GM19099 (cell line): Measurements from ENCODE around the gene UTRN.

ENCODE experiments used
- POLR2A ChIP-seq: IDR thresholded peaks from 3 replicates; pipeline ENCODE4 v1.6.1; 2011; ENCODE audit warnings: low read depth; ENCODE audit not compliant: insufficient read length; ENCODE audit errors: extremely low read depth

UTRN gene

GRCh38 chr6:144268794-144269349 lies 16.3 kb upstream of the UTRN start:
- TF ChIP-seq POLR2A = no peak

- TF ChIP-seq POLR2A = no peak
These were observed 8.0 kb upstream of the UTRN start for GRCh38 chr6:144277174-144277573.

GRCh38 chr6:144277605-144278227 lies 7.4 kb upstream of the UTRN start:
- no peak for TF ChIP-seq POLR2A

- no peak for TF ChIP-seq POLR2A
These were observed 6.3 kb upstream of the UTRN start for GRCh38 chr6:144278659-144279314.

GRCh38 chr6:144279484-144280150 lies 5.5 kb upstream of the UTRN start:
- TF ChIP-seq POLR2A = no peak

GRCh38 chr6:144283646-144284477 lies 1.3 kb upstream of the UTRN start:
- TF ChIP-seq POLR2A = no peak

- TF ChIP-seq POLR2A = no peak
These were observed 705 bp upstream of the UTRN start for GRCh38 chr6:144284478-144284782.

- TF ChIP-seq POLR2A = no peak
These were observed 338 bp downstream of the UTRN start for GRCh38 chr6:144285548-144285797.

GRCh38 chr6:144285798-144286502 lies 815 bp downstream of the UTRN start:
- peak; percentile 20 for TF ChIP-seq POLR2A

- no peak for TF ChIP-seq POLR2A
These were observed 1.6 kb downstream of the UTRN start for GRCh38 chr6:144286503-144287393.

GRCh38 chr6:144289006-144289405 lies 3.9 kb downstream of the UTRN start:
- no peak for TF ChIP-seq POLR2A

GRCh38 chr6:144292372-144292771 lies 7.2 kb downstream of the UTRN start:
- no peak for TF ChIP-seq POLR2A

GRCh38 chr6:144294016-144294415 lies 8.9 kb downstream of the UTRN start:
- no peak for TF ChIP-seq POLR2A

GRCh38 chr6:144295211-144295610 lies 10.1 kb downstream of the UTRN start:
- no peak for TF ChIP-seq POLR2A

GRCh38 chr6:144295981-144296767 lies 11.0 kb downstream of the UTRN start:
- no peak for TF ChIP-seq POLR2A
